ENCODE data around the gene MOV10.
"Not testable (repeated sequence)": the region's sequence is repeated elsewhere in the genome, so short reads cannot be mapped to it uniquely, and the experiment has no call there.

Gene MOV10

GRCh38 chr1:112714313-112715263 is 40.1 kb downstream of the MOV10 start:
- DNase-seq, result no peak

- peak; percentile 95 for DNase-seq
Measured at GRCh38 chr1:112715264-112716053, 41.0 kb downstream of the MOV10 start, which contains the start of gene PPM1J. Gene PPM1J (minus strand): TSS chr1:112715332. CDS start chr1:112715301, 31 bp downstream.

- DNase-seq, result peak; percentile 79 to 81
Measured at GRCh38 chr1:112716133-112716720, 41.8 kb downstream of the MOV10 start.

GRCh38 chr1:112717263-112717873 is 42.9 kb downstream of the MOV10 start:
- DNase-seq, result no peak

GRCh38 chr1:112718691-112719418 is 44.4 kb downstream of the MOV10 start:
- peak; percentile 74 to 80 for DNase-seq

- DNase-seq, result no peak
Measured at GRCh38 chr1:112719706-112720105, 45.2 kb downstream of the MOV10 start.

- DNase-seq, result no peak
Measured at GRCh38 chr1:112720800-112721199, 46.3 kb downstream of the MOV10 start.

GRCh38 chr1:112721294-112721693 is 46.8 kb downstream of the MOV10 start:
- DNase-seq, result not testable (repeated sequence)

GRCh38 chr1:112721966-112722524 is 47.6 kb downstream of the MOV10 start:
- DNase-seq, result no peak

- DNase-seq, result no peak
Measured at GRCh38 chr1:112722601-112723510, 48.4 kb downstream of the MOV10 start.

- DNase-seq, result no peak
Measured at GRCh38 chr1:112723511-112723839, 49.0 kb downstream of the MOV10 start.

- DNase-seq, result not testable (repeated sequence)
Measured at GRCh38 chr1:112724240-112724639, 49.8 kb downstream of the MOV10 start.

GRCh38 chr1:112727716-112728115 is 53.3 kb downstream of the MOV10 start:
- no peak for DNase-seq

GRCh38 chr1:112728306-112728971 is 54.0 kb downstream of the MOV10 start:
- not testable (repeated sequence) for DNase-seq

- DNase-seq, result not testable (repeated sequence)
Measured at GRCh38 chr1:112729011-112729410, 54.6 kb downstream of the MOV10 start.

GRCh38 chr1:112729909-112730308 is 55.5 kb downstream of the MOV10 start:
- no peak for DNase-seq

- no peak for DNase-seq
Measured at GRCh38 chr1:112731451-112731850, 57.0 kb downstream of the MOV10 start.

- DNase-seq, result no peak
Measured at GRCh38 chr1:112735752-112736151, 61.3 kb downstream of the MOV10 start.

- no peak for DNase-seq
Measured at GRCh38 chr1:112737573-112737972, 63.1 kb downstream of the MOV10 start.

Data from stimulated activated CD4-positive, alpha-beta T cell treated with anti-CD3 and anti-CD28 coated beads, Interleukin-2, amount 100 ng/mL, for 48 hours (primary cell).